HTR-8/SVneo (cell line): Measurements from ENCODE around the gene SPATA19.

Experiments used
- DNase-seq: peaks from one replicate; pipeline ENCODE4 v3.0.0; 2011; ENCODE audit warnings: low spot score, mixed read lengths; ENCODE audit not compliant: insufficient read length
- FAIRE-seq: peaks from 2 replicates; lab custom pipeline; 2011; peaks lifted over from hg19 to GRCh38; lab: Jason Lieb, UNC

Gene SPATA19

DNA sequence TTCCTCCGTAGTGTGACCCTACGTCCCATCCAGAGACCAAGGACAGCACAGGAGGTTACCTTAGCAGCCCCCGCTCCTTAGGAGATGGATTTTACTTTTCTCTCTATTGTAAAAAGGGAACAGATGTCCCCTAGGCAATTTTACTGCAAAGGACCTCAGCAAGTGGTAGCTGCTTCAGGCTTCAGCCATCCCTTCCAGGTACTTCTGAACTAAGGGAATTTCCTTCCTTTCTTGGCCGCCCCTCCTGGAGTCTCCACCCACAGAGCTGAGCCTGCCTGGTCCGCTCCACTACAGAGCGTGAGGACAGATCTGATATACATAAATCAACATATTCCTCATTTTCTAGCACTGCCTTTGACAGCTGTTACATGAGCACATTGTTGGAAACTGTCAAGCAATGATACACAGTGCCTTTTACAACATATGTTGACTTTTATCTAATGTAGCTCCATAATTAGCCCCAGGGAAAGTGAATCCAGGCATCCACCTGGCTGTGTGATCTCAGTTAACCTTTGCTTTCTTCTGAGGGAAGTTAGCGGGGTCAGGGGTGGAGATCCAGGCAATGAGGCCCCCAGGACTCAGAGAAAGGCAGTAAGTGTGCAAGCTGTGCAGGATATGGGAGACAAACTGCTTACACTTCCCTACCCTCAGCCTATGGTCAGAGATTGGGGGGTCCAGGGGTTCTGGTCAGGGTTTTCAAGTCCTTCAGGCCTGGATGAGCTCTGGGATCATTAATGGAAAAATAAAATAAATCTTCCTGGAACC is 51.9 kb downstream of the SPATA19 start:
- no peak for DNase-seq
- no peak for FAIRE-seq

GRCh38 chr11:133790995-133791394 is 54.3 kb downstream of the SPATA19 start:
- FAIRE-seq: no peak
- no peak for DNase-seq
